KMS-11 (cell line): ENCODE data around the gene GDI1.

Source experiments
- H2AFZ ChIP-seq: fragments of 200-600 bp; sonication (generic); 2 replicates; pipeline ENCODE4 v1.6.1; 2016; ENCODE audit warnings: antibody characterized with exemption, mixed run types, low read depth
- H3K27ac ChIP-seq: fragments of 200-600 bp; sonication (generic); 2 replicates; pipeline ENCODE4 v1.6.1; 2016; ENCODE audit warnings: mild to moderate bottlenecking, mixed run types
- H3K27me3 ChIP-seq: fragments of 200-600 bp; sonication (generic); 2 replicates; pipeline ENCODE4 v1.6.1; 2017; ENCODE audit warnings: mild to moderate bottlenecking, low read depth, mixed run types, moderate library complexity; ENCODE audit not compliant: insufficient read depth
- H3K36me3 ChIP-seq: fragments of 200-600 bp; sonication (generic); 2 replicates; pipeline ENCODE4 v1.6.1; 2017; ENCODE audit warnings: mild to moderate bottlenecking, mixed run types; ENCODE audit not compliant: insufficient read depth
- H3K4me1 ChIP-seq: fragments of 200-600 bp; sonication (generic); 2 replicates; pipeline ENCODE4 v1.6.1; 2016; ENCODE audit warnings: mild to moderate bottlenecking, low read depth, mixed run types; ENCODE audit not compliant: poor library complexity, severe bottlenecking
- H3K4me2 ChIP-seq: fragments of 200-600 bp; sonication (generic); 2 replicates; pipeline ENCODE4 v1.7.0; 2016; ENCODE audit warnings: mild to moderate bottlenecking, mixed run types
- H3K4me3 ChIP-seq: fragments of 200-600 bp; sonication (generic); IDR thresholded peaks from 2 replicates; pipeline ENCODE4 v1.6.1; 2017; ENCODE audit warnings: low read depth, low read length, mixed read lengths; ENCODE audit not compliant: insufficient read depth
- H3K79me2 ChIP-seq: fragments of 200-600 bp; sonication (generic); 2 replicates; pipeline ENCODE4 v1.6.1; 2016; ENCODE audit warnings: low read depth, mixed run types; ENCODE audit not compliant: insufficient read depth
- H3K9ac ChIP-seq: fragments of 200-600 bp; sonication (generic); 2 replicates; pipeline ENCODE4 v1.6.1; 2016; ENCODE audit warnings: mild to moderate bottlenecking, mixed run types
- H4K20me1 ChIP-seq: fragments of 200-600 bp; sonication (generic); 2 replicates; pipeline ENCODE4 v1.6.1; 2016; ENCODE audit warnings: mild to moderate bottlenecking, mixed run types; ENCODE audit not compliant: insufficient read depth
- CTCF ChIP-seq: fragments of 200-600 bp; sonication (generic); conservative IDR thresholded peaks from 2 replicates; pipeline ENCODE4 v1.6.1; 2017; ENCODE audit warnings: low read depth, mild to moderate bottlenecking, antibody characterized with exemption, low read length, moderate library complexity, mixed read lengths

GDI1 gene

GRCh38 chrX:154420402-154420756, 16.6 kb upstream of the GDI1 start:
- Histone ChIP-seq H3K9ac (no peak overlapping the region), H3K4me2 (no peak overlapping the region), H3K36me3 (no peaks in the 10 kb centered on the region), H3K4me3 (no peak overlapping the region), H3K79me2 (no peaks in the 10 kb centered on the region), H4K20me1 (no peaks in the 10 kb centered on the region), H3K27me3 (no peaks in the 10 kb centered on the region), H3K4me1 (no peaks in the 10 kb centered on the region), H3K27ac (no peak overlapping the region), H2AFZ (no peak overlapping the region)
- no peak for TF ChIP-seq CTCF

GRCh38 chrX:154426916-154427770, 9.8 kb upstream of the GDI1 start:
- Histone ChIP-seq H3K4me2 (no peak overlapping the region), H3K27me3 (no peaks in the 10 kb centered on the region), H3K36me3 (no peaks in the 10 kb centered on the region), H4K20me1 (no peaks in the 10 kb centered on the region), H3K79me2 (peaks cover 9% of the 10 kb centered on the region; the same call in 1 of the 2 replicates), H3K4me3 (no peak overlapping the region), H3K4me1 (peaks cover 10% of the 10 kb centered on the region), H2AFZ (no peak overlapping the region), H3K9ac (no peak overlapping the region), H3K27ac (no peak overlapping the region)
- TF ChIP-seq CTCF = no peak

- no peak within 1 kb of the TSS for H3K27ac ChIP-seq
- TF ChIP-seq CTCF = no peak
These were observed 8.5 kb upstream of the GDI1 start, which contains the start of gene ATP6AP1 for GRCh38 chrX:154428176-154429171. ATP6AP1 (plus strand) TSS chrX:154428677; CDS start chrX:154428693, 16 bp downstream.

GRCh38 chrX:154429711-154430110, 7.2 kb upstream of the GDI1 start:
- no peak overlapping the region for H3K27ac ChIP-seq
- H3K9ac ChIP-seq = no peak overlapping the region
- no peak for TF ChIP-seq CTCF

More at GRCh38 chrX:154428176-154429171, 8.5 kb upstream of the GDI1 start, which contains the start of gene ATP6AP1:
- no peaks in the 10 kb centered on the region for H4K20me1 ChIP-seq
- H3K9ac ChIP-seq = peak within 1 kb of the TSS; percentile 52; the same call in 1 of the 2 replicates
- H3K79me2 ChIP-seq = peaks cover 9% of the 10 kb centered on the region; the same call in 1 of the 2 replicates
- peak within 1 kb of the TSS; percentile 69 for H2AFZ ChIP-seq
- H3K4me2 ChIP-seq = peak within 1 kb of the TSS; percentile 78
- no peaks in the 10 kb centered on the region for H3K27me3 ChIP-seq
- H3K4me1 ChIP-seq = peaks cover 10% of the 10 kb centered on the region
- no peaks in the 10 kb centered on the region for H3K36me3 ChIP-seq
- H3K4me3 ChIP-seq = no peak within 1 kb of the TSS

More at GRCh38 chrX:154429711-154430110, 7.2 kb upstream of the GDI1 start:
- no peaks in the 10 kb centered on the region for H3K27me3 ChIP-seq
- no peak overlapping the region for H3K4me3 ChIP-seq
- H3K4me1 ChIP-seq = peaks cover 10% of the 10 kb centered on the region
- H3K4me2 ChIP-seq = peak overlapping the region; percentile 66
- H2AFZ ChIP-seq = no peak overlapping the region
- H3K36me3 ChIP-seq = no peaks in the 10 kb centered on the region
- peaks cover 9% of the 10 kb centered on the region; the same call in 1 of the 2 replicates for H3K79me2 ChIP-seq
- no peaks in the 10 kb centered on the region for H4K20me1 ChIP-seq
